ENCODE results near the gene MYL4.

GRCh38 chr17:47223007-47223406 is 13.9 kb downstream of the MYL4 start:
- TF ChIP-seq CTCF (conservative IDR thresholded peaks at IDR 0.05) (no peak), ZFX (IDR thresholded peaks at IDR 0.05) (no peak)
